A673 (cell line): ENCODE measurements around the gene CNTN5. TPM values are rescaled to one million over a fixed set of nuclear protein-coding genes. Genes with fewer than 3 reads are reported as not detected.

Source experiments
- BruUV-seq: library from RNA; stranded (reverse); fragments of 400-500 nt; replicated peaks from 2 replicates; lab custom pipeline; 2021; lab: Mats Ljungman, UMichigan
- CTCF ChIA-PET: fragments of 300-600 bp; sonication (Branson Sonifier 250); formaldehyde crosslinking; loops from one replicate; lab custom pipeline; 2022; ENCODE audit warnings: antibody characterized with exemption; lab: Charles Lee
- POLR2A ChIA-PET: fragments of 300-600 bp; sonication (Branson Sonifier 250); formaldehyde crosslinking; loops from one replicate; lab custom pipeline; 2022; ENCODE audit warnings: antibody characterized with exemption; ENCODE audit not compliant: low non-redundant PET; lab: Charles Lee
- DNase-seq: peaks from one replicate; pipeline ENCODE4 v3.0.0-alpha.2; 2015; ENCODE audit warnings: low spot score
- H3K27ac ChIP-seq: fragments of 200-600 bp; sonication (generic); 2 replicates; pipeline ENCODE4 v1.5.1; 2016; ENCODE audit warnings: mixed run types, low read depth, mild to moderate bottlenecking, mixed read lengths, antibody characterized with exemption, low read length; ENCODE audit not compliant: poor library complexity, severe bottlenecking
- H3K27me3 ChIP-seq: fragments of 200-600 bp; sonication (generic); replicated peaks from 2 replicates; pipeline ENCODE4 v1.6.1; 2017; ENCODE audit warnings: mixed run types, low read depth, mild to moderate bottlenecking, mixed read lengths, antibody characterized with exemption, low read length; ENCODE audit not compliant: insufficient read depth, poor library complexity
- H3K36me3 ChIP-seq: fragments of 200-600 bp; sonication (generic); 2 replicates; pipeline ENCODE4 v1.6.1; 2016; ENCODE audit warnings: mixed run types, mild to moderate bottlenecking, mixed read lengths, antibody characterized with exemption, low read length; ENCODE audit not compliant: insufficient read depth, poor library complexity, severe bottlenecking
- H3K4me1 ChIP-seq: fragments of 200-600 bp; sonication (generic); 2 replicates; pipeline ENCODE4 v1.6.1; 2017; ENCODE audit warnings: mixed run types, mild to moderate bottlenecking, mixed read lengths, antibody characterized with exemption, low read length; ENCODE audit not compliant: insufficient read depth, poor library complexity, severe bottlenecking
- H3K4me3 ChIP-seq: fragments of 200-600 bp; sonication (generic); 2 replicates; pipeline ENCODE4 v1.5.1; 2016; ENCODE audit warnings: low read depth, mixed run types, mild to moderate bottlenecking, mixed read lengths, low read length; ENCODE audit not compliant: poor library complexity, severe bottlenecking
- H3K9me3 ChIP-seq: fragments of 200-600 bp; sonication (generic); 2 replicates; pipeline ENCODE4 v1.6.1; 2016; ENCODE audit warnings: mixed run types, low read depth, mild to moderate bottlenecking, mixed read lengths, antibody characterized with exemption, low read length; ENCODE audit not compliant: poor library complexity, severe bottlenecking
- CTCF ChIP-seq: fragments of 300-800, 200-600 bp; sonication (generic); conservative IDR thresholded peaks from 2 replicates; pipeline ENCODE4 v1.5.1; 2017; ENCODE audit warnings: low read depth, mild to moderate bottlenecking, antibody characterized with exemption, low read length, moderate library complexity, mixed read lengths
- EZH2 ChIP-seq: fragments of 200-600 bp; sonication (generic); IDR thresholded peaks from 2 replicates; pipeline ENCODE4 v1.6.1; 2017; ENCODE audit warnings: borderline replicate concordance, low read depth, mild to moderate bottlenecking, mixed read lengths, antibody characterized with exemption, low read length; ENCODE audit not compliant: poor library complexity, severe bottlenecking
- intact Hi-C: fragments of 100-400 bp; cut with micrococcal nuclease; formaldehyde crosslinking; loops from one replicate; pipeline ENCODE4 v1.10.0; 2022; ENCODE audit not compliant: unreplicated experiment
- total RNA-seq: library from RNA; stranded (reverse); gene quantifications from 2 replicates; pipeline ENCODE4 v1.2.3, GENCODE V29; 2021

Gene CNTN5
- total RNA-seq, 1 experiment from 2014 or later, result 0.80 TPM

GRCh38 chr11:99327066-99327465 lies 306.3 kb downstream of the CNTN5 start:
- Histone ChIP-seq H3K27me3 (no peaks in the 10 kb centered on the region), H3K27ac (no peak overlapping the region), H3K4me3 (no peak overlapping the region), H3K36me3 (no peaks in the 10 kb centered on the region), H3K9me3 (no peaks in the 10 kb centered on the region), H3K4me1 (peaks cover 13% of the 10 kb centered on the region)
- intact Hi-C loops, result no loop called here
- BruUV-seq, result no TSS peak
- TF ChIP-seq CTCF (no peak), EZH2 (no peak)
- no peak for DNase-seq
- ChIA-PET POLR2A (no interaction called here), CTCF (interaction anchor here (0.6 kb wide), 1 partner anchor 9 kb away, joined by 3 read pairs; no protein-coding TSS in a partner anchor)

GRCh38 chr11:99327527-99327926 lies 306.8 kb downstream of the CNTN5 start:
- ChIA-PET POLR2A (no interaction called here), CTCF (no interaction called here)
- no peak overlapping the region for H3K27ac ChIP-seq
- H3K4me1 ChIP-seq, result peaks cover 13% of the 10 kb centered on the region
- no TSS peak for BruUV-seq
- no peak overlapping the region for H3K4me3 ChIP-seq
- TF ChIP-seq CTCF (no peak), EZH2 (no peak)
- intact Hi-C loops, result no loop called here
- DNase-seq, result peak; percentile 15
- H3K36me3 ChIP-seq, result no peaks in the 10 kb centered on the region
- no peaks in the 10 kb centered on the region for H3K27me3 ChIP-seq
- H3K9me3 ChIP-seq, result no peaks in the 10 kb centered on the region

- ChIA-PET POLR2A (interaction anchor here (0.6 kb wide), 1 partner anchor 896 kb away, joined by 3 read pairs; no protein-coding TSS in a partner anchor), CTCF (no interaction called here)
- no peak overlapping the region for H3K27ac ChIP-seq
- H3K4me1 ChIP-seq, result no peaks in the 10 kb centered on the region
- no peak overlapping the region for H3K4me3 ChIP-seq
- H3K36me3 ChIP-seq, result no peaks in the 10 kb centered on the region
- no peaks in the 10 kb centered on the region for H3K27me3 ChIP-seq
- intact Hi-C loops, result no loop called here
- no peaks in the 10 kb centered on the region for H3K9me3 ChIP-seq
- TF ChIP-seq CTCF (no peak), EZH2 (no peak)
- no peak for DNase-seq
- BruUV-seq, result no TSS peak
These were observed 312.9 kb downstream of the CNTN5 start for GRCh38 chr11:99333621-99334020.
